Activated T-helper 17 cell treated with anti-CD3 and anti-CD28 coated beads, Interleukin-2, amount 50 U/mL, for 72 hours (primary cell): Measurements from ENCODE around the gene NKAIN4. TPM values are rescaled to one million over a fixed set of nuclear protein-coding genes. Genes with fewer than 3 reads are reported as not detected.

Experiments
- ATAC-seq: fragments of 150-1000 bp; cut with Tn5 transposase; replicated peaks from 2 replicates; pipeline ENCODE4 v1.10.0; 2021; ENCODE audit warnings: mild to moderate bottlenecking, moderate library complexity
- H3K27ac Mint-ChIP-seq: one replicate; pipeline ENCODE4 v1.8.0; 2022; ENCODE audit warnings: mixed read lengths
- H3K27me3 Mint-ChIP-seq: one replicate; pipeline ENCODE4 v1.8.0; 2022; ENCODE audit warnings: mixed read lengths
- H3K36me3 Mint-ChIP-seq: one replicate; pipeline ENCODE4 v1.8.0; 2022; ENCODE audit warnings: low read depth, mild to moderate bottlenecking, mixed read lengths
- H3K4me1 Mint-ChIP-seq: one replicate; pipeline ENCODE4 v1.8.0; 2022; ENCODE audit warnings: mixed read lengths
- H3K4me3 Mint-ChIP-seq: one replicate; pipeline ENCODE4 v1.8.0; 2022; ENCODE audit warnings: mild to moderate bottlenecking, mixed read lengths
- H3K9me3 Mint-ChIP-seq: one replicate; pipeline ENCODE4 v1.8.0; 2022; ENCODE audit warnings: mixed read lengths
- total RNA-seq, 2 donors: library from RNA; stranded (reverse); gene quantifications; one replicate each; pipeline ENCODE4 v1.2.3, GENCODE V29; 2022

The NKAIN4 gene
- total RNA-seq, 2 donors from 2014 or later: not detected

DNA sequence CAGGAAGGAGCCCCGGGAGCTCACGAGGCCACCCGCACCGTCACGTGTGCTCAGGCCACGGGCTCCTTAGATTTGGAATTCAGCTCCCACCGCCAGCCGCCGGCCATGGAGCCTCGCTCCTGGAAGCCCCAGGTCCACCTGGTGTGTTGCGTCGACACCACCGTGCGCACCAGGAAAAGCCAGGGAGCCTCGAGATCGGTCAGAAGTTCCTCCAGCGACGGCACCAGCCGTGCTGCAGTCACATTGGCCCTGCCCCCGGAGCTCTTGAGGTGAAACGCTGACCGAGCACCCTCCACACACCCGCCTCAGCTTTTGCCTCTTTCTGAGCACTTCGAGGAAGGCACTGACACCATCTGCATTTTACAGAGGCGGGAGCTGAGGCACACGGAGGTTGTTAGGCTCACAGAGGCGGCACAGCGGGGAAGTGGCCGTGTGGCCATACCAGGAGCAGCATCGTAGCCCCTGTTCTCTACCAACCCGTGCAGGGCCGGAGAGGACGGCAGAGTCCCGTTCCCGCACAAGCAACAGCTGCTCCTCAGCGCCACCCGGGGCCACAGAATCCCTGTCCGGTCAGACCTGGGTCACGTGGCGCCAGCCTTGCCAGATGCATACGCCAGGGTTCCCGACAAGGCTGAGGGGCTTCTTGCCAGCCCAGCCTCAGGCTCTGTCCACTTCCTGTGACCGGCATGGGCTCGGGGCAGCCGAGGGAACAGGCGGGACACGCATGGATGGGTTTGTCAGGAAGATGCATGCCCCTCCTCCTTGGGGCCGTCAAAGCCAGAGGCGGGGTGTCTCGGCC is 7.6 kb downstream of the NKAIN4 start:
- peaks cover 18% of the 10 kb centered on the region for H3K27me3 Mint-ChIP-seq
- no peaks in the 10 kb centered on the region for H3K36me3 Mint-ChIP-seq
- ATAC-seq: no peak
- H3K27ac Mint-ChIP-seq: no peak overlapping the region
- H3K4me1 Mint-ChIP-seq: no peaks in the 10 kb centered on the region
- H3K9me3 Mint-ChIP-seq: no peaks in the 10 kb centered on the region
- no peak overlapping the region for H3K4me3 Mint-ChIP-seq

DNA sequence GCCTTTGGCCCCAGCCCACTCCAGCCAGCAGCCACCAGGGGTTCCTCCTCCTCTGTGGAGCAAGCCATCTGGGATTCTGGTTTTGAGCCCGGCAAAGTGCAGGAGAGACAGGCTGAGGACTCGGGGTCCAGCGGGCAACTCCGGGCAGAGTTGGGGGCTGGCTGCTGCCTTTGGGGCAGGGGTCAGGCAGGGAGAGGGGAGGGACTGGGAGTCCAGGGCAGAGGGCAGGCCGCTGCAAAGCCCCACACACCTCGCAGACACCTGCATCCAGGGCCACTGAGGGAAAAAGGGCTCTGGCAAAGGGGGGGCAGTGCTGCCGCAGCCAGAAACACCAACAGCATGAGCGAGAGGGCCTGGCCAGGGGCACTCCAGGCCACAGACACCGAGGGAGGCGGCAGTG is 9.8 kb downstream of the NKAIN4 start:
- ATAC-seq: no peak

DNA sequence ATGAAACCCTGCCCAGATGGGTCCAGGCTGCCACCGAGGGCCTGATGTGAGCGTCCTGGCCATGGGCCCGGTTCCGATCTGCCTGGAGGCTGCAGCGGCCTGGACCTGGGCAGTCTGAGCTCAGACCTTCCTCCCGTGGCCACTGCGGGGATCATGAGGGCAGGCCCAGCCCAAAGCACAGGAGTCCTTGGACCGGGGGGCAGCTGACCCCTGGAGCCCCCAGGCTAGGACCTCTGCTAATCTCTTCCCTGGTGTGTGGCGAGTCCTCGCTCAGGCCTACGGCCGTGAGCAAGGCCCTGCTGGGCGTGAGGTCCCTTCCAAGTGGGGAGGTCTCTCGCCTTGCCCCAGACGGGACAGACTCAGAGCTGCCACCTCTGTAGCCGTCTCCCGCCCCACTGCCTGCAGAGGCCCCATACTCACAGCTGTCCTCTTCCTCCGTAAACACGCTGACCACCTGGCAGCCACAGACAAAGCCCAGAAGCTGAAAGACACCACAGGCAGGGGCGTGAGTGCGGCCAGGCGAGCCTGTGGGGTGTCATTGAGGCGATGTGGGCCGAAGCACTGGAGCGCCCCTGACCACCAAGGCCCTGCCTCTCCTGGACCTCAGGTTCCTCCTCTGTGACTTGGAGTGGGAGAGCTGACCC is 10.5 kb downstream of the NKAIN4 start:
- Mint-ChIP-seq H3K36me3 (no peaks in the 10 kb centered on the region), H3K4me1 (no peaks in the 10 kb centered on the region), H3K27me3 (peaks cover 11% of the 10 kb centered on the region), H3K9me3 (no peaks in the 10 kb centered on the region), H3K27ac (no peak overlapping the region), H3K4me3 (no peak overlapping the region)
- no peak for ATAC-seq

More for the DNA sequence above, 9.8 kb downstream of the NKAIN4 start:
- no peak overlapping the region for H3K27ac Mint-ChIP-seq
- no peak overlapping the region for H3K4me3 Mint-ChIP-seq
- H3K9me3 Mint-ChIP-seq: no peaks in the 10 kb centered on the region
- H3K27me3 Mint-ChIP-seq: peaks cover 14% of the 10 kb centered on the region
- H3K4me1 Mint-ChIP-seq: no peaks in the 10 kb centered on the region
- H3K36me3 Mint-ChIP-seq: no peaks in the 10 kb centered on the region

DNA sequence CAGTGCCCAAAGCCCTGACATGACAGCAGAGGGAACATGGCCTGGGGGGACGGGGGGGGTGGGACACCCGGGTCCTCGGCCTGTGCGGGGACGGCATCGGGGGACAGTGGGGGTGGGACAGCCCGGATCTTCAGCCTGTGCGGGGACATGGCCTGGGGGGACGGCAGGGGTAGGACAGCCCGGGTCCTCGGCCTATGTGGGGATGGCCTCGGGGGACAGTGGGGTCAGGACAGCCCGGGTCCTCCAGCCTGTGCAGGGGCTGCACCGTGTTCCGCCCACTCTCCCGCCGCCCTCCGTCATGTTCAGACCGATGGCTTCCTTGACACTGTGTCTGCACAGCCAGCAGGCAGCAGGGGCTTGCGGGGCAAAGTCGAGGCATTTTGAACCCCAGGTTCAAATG is 11.5 kb downstream of the NKAIN4 start:
- ATAC-seq: no peak
- Mint-ChIP-seq H3K27me3 (peaks cover 6% of the 10 kb centered on the region), H3K27ac (no peak overlapping the region), H3K9me3 (no peaks in the 10 kb centered on the region), H3K36me3 (no peaks in the 10 kb centered on the region), H3K4me3 (no peak overlapping the region), H3K4me1 (no peaks in the 10 kb centered on the region)

DNA sequence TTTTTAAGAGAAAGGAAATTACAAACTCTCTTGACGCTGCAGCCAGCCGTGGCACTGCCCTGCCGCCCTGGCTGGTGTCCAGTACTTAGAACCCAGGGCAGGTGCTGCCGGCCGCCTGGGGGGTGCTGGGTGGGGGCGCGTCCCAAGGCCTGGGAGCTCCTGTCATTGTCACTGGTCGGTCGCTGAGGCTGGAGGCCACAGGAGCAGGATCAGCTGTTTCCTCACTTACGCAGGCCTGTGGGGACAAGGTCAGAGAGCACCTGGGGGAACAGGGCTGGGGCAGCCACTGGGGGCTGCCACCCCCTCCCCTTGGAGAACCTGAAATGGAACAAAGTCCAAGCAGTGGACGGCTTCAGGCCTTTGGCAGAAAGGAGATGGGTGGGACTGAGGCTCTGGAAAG is 13.0 kb downstream of the NKAIN4 start:
- no peaks in the 10 kb centered on the region for H3K4me1 Mint-ChIP-seq
- no peak overlapping the region for H3K27ac Mint-ChIP-seq
- peaks cover 6% of the 10 kb centered on the region for H3K27me3 Mint-ChIP-seq
- no peaks in the 10 kb centered on the region for H3K9me3 Mint-ChIP-seq
- H3K4me3 Mint-ChIP-seq: no peak overlapping the region
- no peak for ATAC-seq
- no peaks in the 10 kb centered on the region for H3K36me3 Mint-ChIP-seq

DNA sequence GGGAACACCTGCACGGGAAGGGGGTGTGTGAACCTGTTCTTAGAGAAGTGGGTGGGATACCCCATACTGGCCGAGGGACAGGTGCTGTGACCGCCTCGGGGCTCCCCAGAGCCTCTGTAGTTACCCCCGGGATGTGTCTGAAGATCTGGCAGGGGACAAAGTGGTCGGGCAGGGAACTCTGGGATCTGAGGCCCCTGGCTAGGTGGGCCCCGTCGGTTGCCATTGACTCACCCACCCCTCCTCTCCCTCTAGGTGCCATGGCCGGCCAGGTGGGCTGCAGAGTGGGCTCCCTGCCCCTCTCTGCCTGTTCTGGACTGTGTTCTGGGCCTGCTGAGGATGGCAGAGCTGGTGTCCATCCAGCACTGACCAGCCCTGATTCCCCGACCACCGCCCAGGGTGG is 14.3 kb downstream of the NKAIN4 start:
- Mint-ChIP-seq H3K27ac (no peak overlapping the region), H3K27me3 (no peaks in the 10 kb centered on the region), H3K9me3 (no peaks in the 10 kb centered on the region), H3K36me3 (no peaks in the 10 kb centered on the region), H3K4me3 (no peak overlapping the region), H3K4me1 (no peaks in the 10 kb centered on the region)
- ATAC-seq: no peak

DNA sequence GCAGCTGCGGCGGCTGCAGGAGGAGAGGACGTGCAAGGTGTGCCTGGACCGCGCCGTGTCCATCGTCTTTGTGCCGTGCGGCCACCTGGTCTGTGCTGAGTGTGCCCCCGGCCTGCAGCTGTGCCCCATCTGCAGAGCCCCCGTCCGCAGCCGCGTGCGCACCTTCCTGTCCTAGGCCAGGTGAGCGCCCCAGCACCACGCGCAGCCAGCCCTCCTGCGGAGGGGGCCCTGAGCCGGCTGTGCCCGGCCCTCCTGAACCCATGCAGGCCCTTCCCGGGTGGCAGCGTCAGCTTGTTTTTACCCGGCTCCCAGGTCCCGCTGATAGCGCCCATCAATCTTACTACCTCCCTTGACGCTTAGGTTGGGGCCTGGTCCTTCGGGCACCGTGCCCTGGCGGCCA is 14.8 kb downstream of the NKAIN4 start:
- Mint-ChIP-seq H3K27ac (no peak overlapping the region), H3K27me3 (no peaks in the 10 kb centered on the region), H3K4me3 (no peak overlapping the region), H3K36me3 (no peaks in the 10 kb centered on the region), H3K4me1 (no peaks in the 10 kb centered on the region), H3K9me3 (no peaks in the 10 kb centered on the region)
- ATAC-seq: no peak

DNA sequence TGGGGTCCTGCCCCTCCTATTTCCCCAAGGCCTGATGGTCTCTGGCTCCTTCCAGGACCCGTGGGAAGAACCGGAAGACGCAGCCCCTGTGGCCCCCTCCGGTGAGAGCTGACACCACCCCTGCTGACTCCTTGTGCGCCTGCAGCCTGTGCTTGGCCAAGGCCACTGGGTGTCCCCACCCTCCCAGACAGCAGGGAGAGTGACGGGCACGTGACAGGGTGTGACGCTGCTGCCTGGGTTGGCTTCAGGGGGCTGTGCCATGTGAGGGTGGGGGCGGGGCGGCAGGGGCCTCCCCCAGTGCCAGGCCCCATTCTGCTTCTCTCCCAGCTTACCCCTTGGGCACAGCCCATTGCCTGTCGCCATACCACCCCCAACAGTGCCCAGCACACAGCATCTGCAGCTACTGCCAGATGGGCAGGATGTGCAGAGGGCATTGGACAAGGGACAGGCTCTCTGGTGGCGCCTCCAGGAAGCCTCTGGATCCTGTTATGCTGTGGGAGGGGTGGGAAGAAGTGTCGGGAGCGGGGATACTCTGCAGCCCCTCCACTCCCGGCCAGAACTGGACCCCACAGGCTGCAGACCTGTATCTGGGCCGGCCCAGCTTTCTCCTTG is 15.6 kb downstream of the NKAIN4 start:
- no peaks in the 10 kb centered on the region for H3K36me3 Mint-ChIP-seq
- no peaks in the 10 kb centered on the region for H3K9me3 Mint-ChIP-seq
- H3K27ac Mint-ChIP-seq: no peak overlapping the region
- H3K4me1 Mint-ChIP-seq: no peaks in the 10 kb centered on the region
- H3K27me3 Mint-ChIP-seq: no peaks in the 10 kb centered on the region
- ATAC-seq: no peak
- no peak overlapping the region for H3K4me3 Mint-ChIP-seq

DNA sequence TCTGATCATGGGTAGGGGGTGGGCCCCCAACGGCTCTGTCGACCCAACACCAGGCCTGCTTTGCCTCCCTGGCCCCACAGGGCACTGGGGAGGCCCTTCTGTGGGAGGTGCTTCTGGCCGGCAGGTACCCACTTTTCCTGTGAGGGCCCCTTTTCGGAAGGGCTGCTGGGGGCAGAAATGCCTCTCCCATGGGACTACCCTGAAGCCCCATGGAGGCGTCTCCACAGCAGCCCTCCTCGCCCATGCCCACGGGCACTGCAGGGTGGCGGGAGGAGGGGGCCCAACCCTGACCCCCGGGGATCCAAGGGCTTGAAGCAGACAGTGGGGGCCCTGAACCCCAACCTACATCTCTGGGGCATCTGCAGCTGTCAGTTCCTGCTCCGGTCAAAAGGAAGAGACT is 16.2 kb downstream of the NKAIN4 start:
- no peaks in the 10 kb centered on the region for H3K9me3 Mint-ChIP-seq
- no peak for ATAC-seq
- no peaks in the 10 kb centered on the region for H3K27me3 Mint-ChIP-seq
- H3K4me1 Mint-ChIP-seq: no peaks in the 10 kb centered on the region
- no peak overlapping the region for H3K27ac Mint-ChIP-seq
- H3K4me3 Mint-ChIP-seq: no peak overlapping the region
- H3K36me3 Mint-ChIP-seq: no peaks in the 10 kb centered on the region

DNA sequence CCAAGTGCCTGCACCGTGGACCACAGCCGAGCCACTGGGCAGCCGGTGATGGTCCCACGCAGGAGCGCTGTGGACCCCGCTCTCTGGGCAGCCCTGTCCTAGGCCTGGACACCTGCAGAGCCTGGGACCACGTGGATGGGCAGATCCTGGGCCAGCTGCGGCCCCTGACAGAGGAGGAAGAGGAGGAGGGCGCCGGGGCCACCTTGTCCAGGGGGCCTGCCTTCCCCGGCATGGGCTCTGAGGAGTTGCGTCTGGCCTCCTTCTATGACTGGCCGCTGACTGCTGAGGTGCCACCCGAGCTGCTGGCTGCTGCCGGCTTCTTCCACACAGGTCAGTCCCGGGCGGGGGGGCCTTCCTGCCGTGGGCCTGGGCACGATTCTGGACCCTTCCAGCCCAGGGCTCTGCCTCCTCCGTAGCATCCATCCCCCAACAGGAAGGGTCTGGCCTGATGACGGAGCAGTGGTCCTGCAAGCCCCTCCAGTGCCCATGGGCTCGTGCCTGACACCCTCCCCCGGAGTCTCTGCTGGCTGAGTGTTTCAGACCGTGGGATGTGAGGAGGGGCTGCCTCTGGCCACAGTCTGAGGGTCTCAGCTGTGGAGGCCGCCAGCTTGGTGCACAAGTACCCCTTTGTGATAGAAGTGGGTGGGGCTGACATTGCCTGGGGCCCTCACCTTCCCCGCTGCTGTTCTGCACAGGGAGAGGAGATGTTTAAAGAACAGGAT is 18.0 kb downstream of the NKAIN4 start:
- no peak overlapping the region for H3K4me3 Mint-ChIP-seq
- H3K27ac Mint-ChIP-seq: no peak overlapping the region
- ATAC-seq: no peak
- no peaks in the 10 kb centered on the region for H3K4me1 Mint-ChIP-seq
- no peaks in the 10 kb centered on the region for H3K36me3 Mint-ChIP-seq
- no peaks in the 10 kb centered on the region for H3K9me3 Mint-ChIP-seq
- H3K27me3 Mint-ChIP-seq: peaks cover 10% of the 10 kb centered on the region

DNA sequence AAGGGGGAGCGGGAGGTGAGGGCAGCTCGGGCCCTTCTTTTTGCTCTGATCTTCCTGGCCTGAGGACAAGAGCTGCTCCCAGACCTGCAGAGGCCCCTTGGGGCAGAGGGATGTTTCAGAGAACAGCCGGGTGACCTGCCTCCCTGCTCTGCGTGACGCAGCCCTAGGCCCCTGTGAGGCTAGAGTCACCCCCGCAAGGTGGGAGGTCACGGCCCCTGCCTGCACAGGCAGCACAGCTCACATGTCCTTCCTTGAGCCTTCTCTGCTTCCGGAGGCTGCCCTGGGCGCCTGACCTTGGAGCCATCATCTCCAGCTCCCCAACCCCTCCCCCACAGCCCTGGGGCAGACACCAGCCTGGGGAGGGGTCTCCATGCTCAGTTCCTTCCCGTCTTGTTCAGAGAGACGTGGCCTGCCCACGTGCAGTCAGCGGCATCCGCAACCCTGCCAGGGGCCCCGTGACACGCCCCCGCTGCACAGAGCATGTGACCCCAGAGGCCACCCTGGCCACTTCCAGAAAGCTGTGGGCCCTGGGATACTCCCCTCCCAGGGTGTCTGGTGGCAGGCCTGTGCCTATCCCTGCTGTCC is 18.8 kb downstream of the NKAIN4 start, which contains the start of gene BIRC7:
TSS of gene BIRC7 (plus strand) at position 507 of the 585 bp plus-strand sequence. CDS start 192 bp downstream, outside the sequence.
- ATAC-seq: peak; percentile 45
- Mint-ChIP-seq H3K9me3 (no peaks in the 10 kb centered on the region), H3K36me3 (no peaks in the 10 kb centered on the region), H3K4me3 (no peak within 1 kb of the TSS), H3K27me3 (peaks cover 16% of the 10 kb centered on the region), H3K27ac (no peak within 1 kb of the TSS), H3K4me1 (no peaks in the 10 kb centered on the region)

DNA sequence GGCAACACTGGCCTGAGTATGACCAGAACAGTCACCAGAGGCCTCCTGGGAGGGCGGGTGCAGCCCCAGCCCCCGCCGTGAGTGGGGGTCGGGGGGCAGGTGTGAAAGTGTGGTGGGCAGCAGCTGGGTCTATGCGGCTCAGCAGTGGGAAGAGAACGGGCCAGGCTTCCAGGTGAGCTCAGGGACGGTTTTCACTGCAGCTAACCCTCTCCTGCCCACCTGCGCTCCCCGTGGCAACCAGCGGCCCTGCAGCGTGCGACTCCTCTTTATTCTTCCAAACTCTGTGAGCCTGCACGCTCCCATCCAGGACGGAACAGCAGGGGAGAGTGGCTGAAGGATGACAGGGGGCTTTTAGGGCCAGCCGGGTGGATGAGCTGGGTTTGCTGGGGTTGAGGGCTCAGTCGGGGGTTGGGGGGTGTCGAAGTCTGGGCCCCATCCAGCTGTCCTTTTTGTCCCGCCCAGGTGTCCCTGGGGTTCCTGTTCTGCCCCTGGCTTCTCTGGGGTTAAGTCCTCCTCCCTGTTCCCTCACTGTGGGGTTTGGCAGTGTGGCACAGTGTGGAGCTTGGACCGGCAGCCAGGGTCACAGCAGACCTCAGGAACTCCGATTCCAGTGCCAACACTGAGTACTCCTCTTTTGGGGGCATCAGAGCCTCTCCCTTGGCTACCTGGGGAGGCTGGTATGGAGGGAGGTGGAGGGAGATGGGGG is 19.4 kb downstream of the NKAIN4 start:
- Mint-ChIP-seq H3K27ac (no peak overlapping the region), H3K36me3 (no peaks in the 10 kb centered on the region), H3K27me3 (peaks cover 22% of the 10 kb centered on the region), H3K4me3 (no peak overlapping the region), H3K9me3 (no peaks in the 10 kb centered on the region), H3K4me1 (no peaks in the 10 kb centered on the region)
- ATAC-seq: no peak

DNA sequence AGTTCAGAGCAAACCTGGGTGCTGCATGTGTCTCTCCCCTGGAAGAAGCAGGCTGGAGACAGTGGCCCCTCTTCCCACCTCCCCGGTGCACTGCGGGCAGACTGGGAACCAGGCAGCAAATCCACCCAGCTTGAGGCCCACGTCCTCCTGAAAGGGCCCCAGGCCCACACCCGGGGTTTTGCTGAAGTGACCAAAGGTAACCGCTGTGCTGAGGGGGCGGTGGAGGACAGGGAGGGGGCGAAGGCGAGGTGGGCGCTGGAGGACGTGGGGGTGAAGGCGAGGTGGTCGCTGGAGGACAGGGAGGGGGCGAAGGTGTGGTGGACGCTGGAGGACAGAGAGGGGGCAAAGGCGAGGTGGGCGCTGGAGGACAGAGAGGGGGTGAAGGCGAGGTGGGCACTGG is 20.3 kb downstream of the NKAIN4 start:
- Mint-ChIP-seq H3K27me3 (peaks cover 32% of the 10 kb centered on the region), H3K4me3 (no peak overlapping the region), H3K9me3 (no peaks in the 10 kb centered on the region), H3K36me3 (no peaks in the 10 kb centered on the region), H3K27ac (no peak overlapping the region), H3K4me1 (no peaks in the 10 kb centered on the region)
- ATAC-seq: no peak

DNA sequence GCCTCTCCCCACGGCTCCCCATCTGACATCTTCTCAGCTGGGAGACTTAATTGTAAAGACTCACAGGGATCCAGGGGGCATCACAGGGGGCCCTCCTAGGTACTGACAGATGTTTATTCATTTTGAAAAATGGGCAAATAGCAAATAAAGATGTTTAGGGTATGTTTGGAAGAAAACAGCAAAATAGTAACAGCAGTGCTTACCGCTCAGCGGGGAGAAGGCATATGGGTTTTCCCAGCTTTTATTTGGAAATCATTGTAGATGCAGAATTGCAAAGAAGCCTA is 21.3 kb downstream of the NKAIN4 start:
- no peak overlapping the region for H3K4me3 Mint-ChIP-seq
- no peak for ATAC-seq
- peaks cover 32% of the 10 kb centered on the region for H3K27me3 Mint-ChIP-seq
- H3K4me1 Mint-ChIP-seq: no peaks in the 10 kb centered on the region
- no peaks in the 10 kb centered on the region for H3K9me3 Mint-ChIP-seq
- no peaks in the 10 kb centered on the region for H3K36me3 Mint-ChIP-seq
- H3K27ac Mint-ChIP-seq: no peak overlapping the region
